GM18867 (cell line): ENCODE measurements around the gene STRN3.
"Not testable (repeated sequence)": the region's sequence is repeated elsewhere in the genome, so short reads cannot be mapped to it uniquely, and the experiment has no call there.

Experiments used
- ATAC-seq: cut with Tn5 transposase; IDR thresholded peaks from one replicate; pipeline ENCODE4 v1.9.1; 2021; ENCODE audit warnings: mild to moderate bottlenecking, moderate library complexity; ENCODE audit not compliant: unreplicated experiment

Gene STRN3

DNA sequence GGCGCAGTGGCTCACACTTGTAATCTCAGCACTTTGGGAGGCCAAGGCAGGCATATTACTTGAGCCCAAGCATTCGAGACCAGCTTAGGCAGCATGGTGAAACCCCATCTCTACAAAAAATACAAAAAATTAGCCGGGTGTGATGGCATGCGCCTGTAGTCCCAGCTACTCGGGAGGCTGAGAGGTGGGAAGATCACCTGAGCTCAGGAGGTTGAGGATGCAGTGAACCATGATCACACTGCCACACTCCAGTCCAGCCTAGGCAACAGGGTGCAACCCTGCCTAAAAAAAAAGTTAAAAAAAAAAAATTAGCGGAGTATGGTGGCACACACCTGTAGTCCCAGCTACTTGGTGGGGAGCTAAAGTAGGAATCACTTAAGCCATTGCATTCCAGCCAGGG, 22.2 kb downstream of the STRN3 start:
- not testable (repeated sequence) for ATAC-seq

DNA sequence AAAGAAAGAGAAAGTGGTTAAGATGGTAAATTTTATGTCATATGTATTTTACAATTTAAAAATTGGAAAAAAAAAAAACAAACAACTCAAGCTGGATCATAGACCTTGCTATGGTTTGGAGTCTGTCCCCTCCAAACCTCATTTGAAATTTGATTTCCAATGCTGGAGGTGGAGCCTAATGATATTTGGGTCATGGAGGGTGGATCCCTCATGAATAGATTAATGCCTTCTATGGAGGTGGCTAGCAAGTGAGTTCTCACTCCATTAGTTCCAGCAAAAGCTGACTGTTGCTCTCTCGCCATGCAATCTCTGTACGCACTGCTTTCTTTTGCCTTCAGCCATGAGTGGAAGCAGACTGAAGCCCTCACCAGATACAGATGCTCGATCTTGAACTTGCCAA, 22.9 kb downstream of the STRN3 start:
- ATAC-seq, result no peak

DNA sequence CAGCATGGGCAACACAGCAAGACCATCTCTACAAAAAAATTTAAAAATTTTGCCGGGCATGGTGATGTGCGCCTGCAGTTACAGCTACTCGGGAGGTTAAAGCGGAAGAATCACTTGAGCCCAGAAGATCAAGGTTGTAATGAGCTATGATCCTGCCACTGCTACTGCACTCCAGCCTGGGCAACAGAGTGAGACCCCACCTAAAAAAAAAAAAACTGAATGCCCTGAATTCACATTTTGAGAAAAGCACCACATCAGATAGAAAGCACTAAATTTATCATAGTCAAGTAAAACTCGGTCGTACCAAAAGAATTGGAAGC, 24.9 kb downstream of the STRN3 start:
- ATAC-seq, result no peak

DNA sequence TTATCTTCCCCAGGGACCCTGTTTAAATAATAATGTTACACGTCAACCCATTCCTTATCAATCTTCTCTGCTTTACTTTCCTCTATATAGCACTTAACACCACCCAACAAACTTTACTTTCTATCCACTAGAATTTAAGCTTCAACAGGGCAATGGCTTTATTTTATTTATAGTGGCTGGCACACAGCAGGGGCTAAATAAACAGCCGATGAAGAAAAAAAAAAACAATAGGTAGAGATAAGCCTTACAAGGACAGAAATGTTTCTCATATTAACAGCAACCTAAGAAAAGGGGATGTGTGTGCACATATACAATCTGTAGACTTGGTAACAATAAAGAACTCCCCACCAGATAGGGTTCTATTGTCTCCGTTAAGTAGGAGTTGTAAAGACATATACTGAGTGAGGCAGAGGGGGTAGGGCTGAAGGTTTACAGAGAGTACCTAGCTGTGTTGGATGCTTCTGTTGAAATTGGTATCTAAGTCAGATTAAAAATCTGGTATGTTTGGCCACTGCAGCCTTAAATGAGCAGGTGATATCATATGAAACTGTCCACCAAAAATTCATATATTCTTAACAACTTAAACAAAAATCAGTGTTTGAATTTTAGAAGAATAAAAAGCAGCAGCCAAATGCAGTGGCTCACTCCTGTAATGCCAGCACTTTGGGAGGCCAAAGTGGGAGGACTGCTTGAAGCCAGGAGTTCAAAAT, 25.4 kb downstream of the STRN3 start:
- ATAC-seq, result no peak

DNA sequence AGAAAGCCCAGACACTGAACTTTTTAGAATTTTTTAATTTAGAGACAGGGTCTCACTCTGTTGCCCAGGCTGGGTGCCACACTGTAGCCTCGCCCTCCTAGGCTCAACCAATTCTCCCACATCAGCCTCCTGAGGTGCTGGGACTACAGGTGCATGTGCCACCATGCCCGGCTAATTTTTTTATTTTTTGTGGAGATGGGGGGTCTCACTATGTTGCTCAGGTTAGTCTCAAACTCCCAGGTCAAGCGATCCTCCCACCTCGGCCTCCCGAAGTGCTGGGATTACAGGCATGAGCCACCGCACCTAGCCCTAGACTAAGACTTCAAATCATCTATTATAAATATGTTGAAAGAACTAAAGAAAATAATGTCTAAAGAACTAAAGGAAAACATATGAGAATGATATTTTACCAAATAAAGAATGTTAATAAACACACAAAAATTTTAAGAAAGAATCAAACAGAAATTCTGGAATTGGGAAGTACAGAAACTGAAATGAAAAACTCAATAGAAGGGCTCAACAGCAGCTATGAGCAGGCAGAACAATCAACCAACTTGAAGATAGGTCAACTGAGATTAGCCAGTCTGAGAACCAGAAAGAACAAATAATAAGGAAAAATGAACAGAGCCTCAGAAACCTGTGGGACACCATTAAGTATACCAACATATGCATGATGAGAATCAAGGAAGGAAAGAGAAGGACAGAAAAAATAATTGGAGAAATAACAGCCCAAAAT, 27.0 kb downstream of the STRN3 start:
- ATAC-seq, result no peak

DNA sequence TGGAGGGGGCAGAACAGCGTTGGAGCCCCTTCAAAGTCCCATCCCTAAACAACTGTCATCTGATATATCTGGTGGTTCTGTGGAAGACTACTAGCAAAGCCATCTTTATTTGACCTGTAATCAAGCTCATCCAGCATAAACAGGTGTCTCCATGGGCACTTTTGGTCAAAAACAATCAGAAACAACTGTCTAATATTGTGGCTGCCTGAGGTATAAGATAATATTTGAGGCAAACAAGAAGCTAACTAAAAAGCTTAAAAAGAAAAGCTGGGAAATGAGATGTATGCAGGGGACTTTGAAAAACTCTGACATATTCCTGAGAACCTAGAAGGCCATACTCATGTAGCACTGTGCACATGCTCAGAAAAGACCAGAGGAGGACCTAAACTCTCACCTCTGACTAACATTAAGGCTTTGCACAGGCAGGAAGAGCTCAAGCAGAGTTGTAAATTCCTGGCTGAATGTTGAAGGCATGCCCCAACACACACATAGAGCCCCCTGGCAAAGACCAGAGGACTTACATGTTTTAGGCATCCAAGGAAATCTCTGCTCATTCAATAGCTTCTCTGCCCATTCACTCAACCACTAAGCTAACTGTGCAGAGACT, 28.0 kb downstream of the STRN3 start:
- ATAC-seq, result no peak

DNA sequence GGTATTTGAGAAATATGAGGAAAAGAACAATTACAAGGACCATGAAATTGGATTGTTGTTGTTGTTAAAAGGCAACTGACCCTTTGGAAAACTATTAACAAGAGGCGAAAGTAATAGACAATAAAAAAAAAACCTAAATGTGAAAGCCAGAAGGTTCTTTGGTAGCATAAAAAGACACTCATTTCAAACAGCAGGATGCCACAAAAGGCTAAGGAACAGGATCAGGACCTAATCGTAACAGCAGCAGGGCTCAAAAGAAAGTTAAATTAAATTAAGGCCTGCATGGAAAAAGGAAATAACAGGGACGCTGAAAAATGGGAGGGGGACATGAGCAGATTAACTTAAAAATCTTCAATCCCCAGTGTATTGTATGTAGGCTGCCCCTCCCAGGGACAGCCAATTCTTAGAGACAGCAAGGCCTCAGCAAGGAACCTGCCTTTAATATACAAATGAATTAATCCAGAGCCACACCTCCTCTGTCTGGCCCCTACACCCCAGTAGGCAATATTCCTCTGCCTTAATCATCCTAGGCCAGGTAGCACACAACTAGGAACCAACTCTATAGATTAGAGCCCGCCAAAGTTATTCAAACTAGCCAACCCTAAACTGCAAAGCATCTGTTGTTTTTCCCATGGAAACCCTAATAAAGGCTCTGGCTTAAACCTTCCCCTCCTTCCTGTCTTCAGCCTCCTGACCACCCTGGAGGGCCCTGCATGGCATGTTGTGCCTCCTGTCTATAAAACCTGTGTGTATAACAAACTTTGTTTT, 29.1 kb downstream of the STRN3 start:
- no peak for ATAC-seq

DNA sequence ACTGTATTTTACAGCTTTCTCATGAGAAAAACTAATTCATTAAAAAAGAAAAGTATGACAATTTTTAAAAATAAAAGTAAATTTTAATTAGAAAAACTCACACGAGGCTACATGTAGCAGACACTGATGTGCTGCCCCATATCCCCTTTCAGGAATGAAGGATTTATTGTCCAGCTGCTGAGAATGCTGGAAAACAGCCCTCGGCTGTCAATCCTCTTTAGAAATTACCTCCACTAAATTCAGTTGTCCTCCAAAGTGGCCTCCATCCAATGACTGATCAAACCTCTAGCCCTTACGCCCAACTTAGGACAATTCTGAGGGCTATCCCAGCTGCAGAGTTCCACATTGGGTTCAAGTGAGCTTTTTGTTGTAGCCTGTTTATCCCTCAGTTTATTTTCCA, 30.5 kb downstream of the STRN3 start:
- no peak for ATAC-seq

DNA sequence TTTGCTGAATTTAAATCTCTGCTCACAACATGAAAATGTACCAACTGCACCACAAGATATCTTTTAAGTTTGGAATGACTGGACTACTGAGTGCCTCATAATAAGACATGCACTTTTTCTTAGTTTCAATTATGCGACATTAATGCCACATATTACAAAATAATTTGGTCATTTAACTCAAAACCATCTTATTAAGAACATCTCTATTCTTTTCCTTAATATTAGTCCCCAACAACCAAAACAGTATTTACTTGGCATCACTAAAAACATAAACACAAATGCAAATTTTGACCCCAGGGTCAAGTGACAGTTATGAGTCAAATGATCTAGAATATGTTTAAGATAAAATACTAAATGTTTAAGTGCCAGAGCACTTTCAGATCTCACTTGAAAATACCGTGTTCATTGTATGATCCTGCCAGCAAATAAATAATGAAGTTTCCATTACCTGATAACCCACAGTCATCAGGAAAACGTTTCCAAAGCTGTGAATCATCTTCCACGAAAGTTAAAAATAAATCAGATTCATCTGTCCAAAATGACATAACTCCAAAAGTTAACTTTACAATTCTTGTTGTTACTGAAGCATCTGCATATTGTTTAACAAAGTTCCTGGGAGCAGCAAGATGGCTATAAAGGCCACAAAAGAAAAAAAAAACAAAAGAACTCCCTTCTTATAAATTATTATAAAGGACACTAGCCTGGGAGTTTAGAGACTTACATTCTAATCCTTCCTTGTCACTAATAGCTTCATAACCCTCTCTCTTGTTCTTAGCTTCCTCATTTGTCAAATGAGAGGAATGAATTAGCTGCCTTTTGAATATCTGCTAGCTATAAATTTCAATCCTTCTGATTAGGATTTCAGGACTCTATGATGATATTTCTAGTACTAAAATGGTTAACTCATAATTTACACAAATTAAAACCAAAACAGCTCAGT, 31.2 kb downstream of the STRN3 start:
- peak; percentile 71 for ATAC-seq

DNA sequence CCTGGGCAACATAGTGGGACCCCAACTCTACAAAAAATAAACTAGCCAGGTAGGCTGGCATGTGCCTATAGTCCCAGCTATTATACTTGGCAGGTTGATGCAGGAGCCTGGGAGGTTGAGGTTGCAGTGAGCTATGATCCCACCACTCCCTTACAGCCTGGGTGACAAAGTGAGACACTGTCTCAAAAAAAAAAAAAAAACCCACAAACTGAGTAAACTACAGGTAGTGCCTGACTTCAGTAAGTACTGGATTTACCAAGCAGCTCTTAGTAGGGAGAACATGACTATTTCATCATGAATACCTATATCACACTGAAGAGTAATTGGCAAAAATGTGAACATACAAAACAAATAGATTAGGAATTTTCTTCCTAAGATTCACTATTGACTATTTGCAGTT, 33.1 kb downstream of the STRN3 start:
- no peak for ATAC-seq

DNA sequence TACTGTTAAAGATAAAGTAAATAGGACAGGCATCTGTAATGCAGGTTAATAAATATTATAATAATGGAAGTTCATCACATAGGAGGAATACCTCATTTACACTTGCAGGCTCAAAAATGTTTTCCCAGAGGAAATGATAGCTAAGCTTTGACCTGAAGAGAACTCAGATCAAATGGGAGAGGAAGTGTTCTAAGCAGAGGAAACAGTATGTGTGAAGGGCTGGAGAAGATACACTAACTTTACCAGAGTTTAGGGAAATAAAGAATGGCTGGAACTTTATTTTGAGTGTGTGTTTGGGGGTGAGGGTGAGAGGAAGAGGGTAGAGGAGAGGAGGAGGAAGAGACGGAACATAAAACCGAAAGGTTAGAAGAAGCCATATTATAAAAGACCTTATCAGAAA, 34.8 kb downstream of the STRN3 start:
- no peak for ATAC-seq

DNA sequence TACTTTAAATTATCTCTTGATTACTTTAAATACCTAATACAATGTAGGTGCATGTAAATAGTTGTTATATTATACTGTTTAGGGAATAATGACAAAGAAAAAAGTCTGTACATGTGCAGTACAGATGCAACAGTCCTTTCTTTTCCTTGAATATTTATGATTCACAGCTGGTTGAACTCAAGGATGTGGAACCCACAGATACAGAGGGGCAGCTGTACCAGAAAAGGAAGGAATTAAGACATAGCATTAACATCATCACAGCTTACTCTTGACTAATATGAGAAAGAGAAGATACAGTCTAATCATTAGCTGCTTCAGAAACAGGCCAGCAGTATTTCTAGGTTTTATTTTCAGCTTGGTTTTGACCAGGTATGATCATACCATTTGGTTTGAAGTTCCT, 35.4 kb downstream of the STRN3 start:
- ATAC-seq, result no peak

DNA sequence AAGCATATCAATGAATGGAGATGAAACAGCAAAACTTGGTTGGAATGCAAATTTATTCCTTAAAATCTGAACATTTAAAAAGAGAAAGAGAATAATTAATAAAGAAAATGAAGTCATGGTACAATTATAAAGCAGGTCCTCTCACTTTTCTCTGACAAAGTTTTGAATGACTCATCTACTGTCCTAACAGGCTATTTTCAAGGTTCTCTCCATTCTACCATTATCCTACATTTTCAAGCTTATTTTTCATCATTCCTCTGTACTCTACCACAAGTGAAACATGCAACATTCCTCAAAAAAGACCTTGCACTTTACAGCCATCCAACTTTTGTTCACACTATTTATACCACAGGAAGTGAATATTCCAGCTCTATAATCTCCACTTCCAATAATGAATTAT, 37.7 kb downstream of the STRN3 start:
- no peak for ATAC-seq

DNA sequence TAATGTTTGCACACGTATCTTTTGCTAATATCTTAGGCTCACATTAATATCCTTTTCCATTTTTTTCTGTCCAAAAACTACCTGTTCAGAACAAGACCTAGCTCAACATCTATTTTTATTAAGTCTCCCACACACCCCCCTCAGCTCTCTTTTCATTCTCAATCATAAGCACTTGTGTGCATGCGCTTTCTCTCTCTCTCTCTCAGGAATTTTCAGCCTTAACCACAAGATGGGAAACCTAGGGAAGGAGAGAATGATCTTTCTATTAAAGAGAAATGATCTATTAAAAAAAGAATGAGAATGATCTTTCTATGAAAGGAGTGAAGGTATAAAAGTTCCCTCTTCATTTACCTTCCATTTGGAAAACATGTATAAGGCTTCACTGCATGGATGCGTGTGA, 40.4 kb downstream of the STRN3 start:
- no peak for ATAC-seq

DNA sequence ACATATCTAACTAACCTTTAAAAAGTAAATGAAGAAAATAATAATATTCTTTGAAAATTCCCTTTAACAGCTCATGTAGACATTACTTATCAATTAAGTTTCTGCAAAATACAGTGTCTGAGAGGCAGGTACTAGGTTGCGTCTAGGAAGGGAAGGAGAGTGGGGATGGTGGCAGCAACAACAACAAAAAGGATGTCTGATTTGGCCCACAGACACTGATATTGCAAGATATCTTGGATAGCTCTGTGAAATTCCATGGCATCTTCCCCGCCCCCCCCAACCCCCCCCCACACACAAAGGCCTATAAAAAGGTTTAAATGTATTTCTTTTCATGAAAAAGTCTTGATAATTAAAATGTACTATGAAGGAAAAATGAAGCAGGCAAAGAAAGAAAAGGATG, 42.3 kb downstream of the STRN3 start:
- ATAC-seq, result no peak

DNA sequence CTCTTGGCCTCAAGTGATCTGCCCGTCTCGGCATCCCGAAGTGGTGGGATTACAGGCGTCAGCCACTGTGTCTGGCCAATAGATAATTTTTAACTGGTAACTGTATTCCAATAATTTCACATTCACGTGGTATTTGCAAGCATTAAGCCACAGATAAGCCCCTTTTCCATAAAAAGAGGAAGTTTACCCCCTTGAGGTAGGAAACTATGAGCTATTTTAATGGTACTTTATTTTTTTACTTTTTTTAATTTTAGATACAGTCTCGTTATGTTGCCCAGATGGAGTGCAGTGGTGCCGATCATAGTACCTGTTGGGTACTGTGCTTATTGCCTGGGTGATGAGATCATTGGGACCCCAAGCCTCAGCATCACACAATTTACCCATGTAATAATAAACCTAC, 43.6 kb downstream of the STRN3 start:
- no peak for ATAC-seq

DNA sequence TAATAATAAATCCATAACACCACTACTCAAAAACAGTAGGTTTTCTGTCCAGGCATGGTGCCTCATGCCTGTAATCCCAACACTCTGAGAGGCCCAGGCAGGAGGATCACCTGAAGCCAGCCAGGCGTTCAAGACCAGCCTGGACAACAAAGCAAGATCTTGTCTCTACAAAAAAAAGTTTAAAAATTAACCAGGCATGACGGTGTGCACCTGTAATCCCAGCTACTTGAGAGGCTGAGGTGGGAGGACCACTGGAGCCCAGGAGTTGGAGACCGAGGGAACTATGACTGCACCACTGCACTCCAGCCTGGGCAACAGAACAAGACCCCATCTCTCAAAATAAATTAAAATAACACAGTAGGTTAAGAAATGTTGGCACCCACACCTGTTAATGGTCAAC, 45.2 kb downstream of the STRN3 start:
- no peak for ATAC-seq

DNA sequence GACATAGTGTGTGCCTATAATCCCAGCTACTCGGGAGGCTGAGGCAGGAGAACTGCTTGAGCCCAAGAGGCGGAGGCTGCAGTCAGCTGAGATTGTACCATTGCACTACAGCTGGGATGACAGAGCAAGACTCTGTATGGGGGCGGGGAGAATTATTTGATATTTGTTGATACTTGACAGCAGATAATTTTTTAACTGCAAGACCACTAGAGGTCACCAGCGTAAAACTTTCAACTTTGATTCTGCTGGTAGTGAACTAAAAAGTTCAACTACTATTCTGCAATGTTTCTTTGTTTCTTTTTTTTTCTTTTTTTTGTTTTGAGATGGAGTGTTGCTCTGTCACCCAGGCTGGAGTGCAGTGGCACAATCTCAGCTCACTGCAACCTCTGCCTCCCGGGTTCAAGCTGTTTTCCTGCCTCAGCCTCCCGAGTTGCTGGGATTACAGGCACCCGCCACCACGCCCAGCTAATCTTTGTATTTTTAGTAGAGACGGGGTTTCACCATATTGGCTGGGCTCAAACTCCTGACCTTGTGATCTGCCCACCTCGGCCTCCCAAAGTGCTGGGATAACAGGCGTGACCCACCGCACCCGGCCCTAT, 46.0 kb downstream of the STRN3 start:
- peak; percentile 53 for ATAC-seq

DNA sequence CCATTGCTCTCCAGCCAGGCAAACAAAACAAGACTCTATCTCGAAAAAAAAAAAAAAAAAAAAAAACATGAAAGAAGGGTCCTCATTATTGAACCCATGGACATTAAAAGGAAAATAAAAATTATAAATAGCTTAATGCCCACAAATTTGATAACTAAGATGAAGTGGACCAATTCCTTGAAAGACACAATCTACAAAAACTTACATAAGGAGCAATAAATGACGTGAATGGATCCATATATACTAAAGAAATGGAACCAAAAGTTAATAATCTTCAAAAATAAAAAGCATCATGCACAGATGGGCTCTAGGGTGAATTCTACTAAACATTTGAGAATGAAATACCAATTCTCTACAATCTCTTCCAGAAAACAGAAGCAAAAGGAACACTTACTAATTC, 48.4 kb downstream of the STRN3 start:
- ATAC-seq, result no peak

DNA sequence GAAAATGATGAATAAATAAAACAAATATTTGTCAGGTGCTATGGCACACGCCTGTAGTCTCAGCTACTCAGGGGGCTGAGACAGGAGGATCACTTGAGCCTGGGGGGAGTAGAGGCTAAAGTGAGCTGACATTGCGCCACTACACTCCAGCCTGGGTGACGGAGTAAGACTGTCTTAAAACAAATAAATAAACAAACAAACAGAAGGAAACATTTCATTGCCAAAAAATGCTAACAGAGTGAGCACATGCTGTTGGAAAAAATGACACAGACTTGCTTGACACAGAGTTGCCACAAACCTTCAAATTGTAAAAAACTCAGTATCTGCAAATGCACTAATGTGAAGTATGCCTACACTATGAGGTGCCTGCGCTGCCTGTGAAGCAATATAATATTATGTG, 51.6 kb downstream of the STRN3 start:
- no peak for ATAC-seq
